A673 (cell line): Measurements from ENCODE around the gene DAB1.

Experiments used
- CTCF ChIP-seq: fragments of 300-800, 200-600 bp; sonication (generic); conservative IDR thresholded peaks from 2 replicates; pipeline ENCODE4 v1.5.1; 2017; ENCODE audit warnings: low read depth, mild to moderate bottlenecking, antibody characterized with exemption, low read length, moderate library complexity, mixed read lengths
- EZH2 ChIP-seq: fragments of 200-600 bp; sonication (generic); IDR thresholded peaks from 2 replicates; pipeline ENCODE4 v1.6.1; 2017; ENCODE audit warnings: borderline replicate concordance, low read depth, mild to moderate bottlenecking, mixed read lengths, antibody characterized with exemption, low read length; ENCODE audit not compliant: poor library complexity, severe bottlenecking

GRCh38 chr1:57018119-57018518 lies 405.7 kb downstream of the DAB1 start:
- no peak for TF ChIP-seq CTCF
- TF ChIP-seq EZH2 = no peak
